GM18526 (cell line): Measurements from ENCODE around the gene PIGM.

Source experiments
- POLR2A ChIP-seq: IDR thresholded peaks from 3 replicates; pipeline ENCODE4 v1.6.1; 2011; ENCODE audit not compliant: insufficient read length; ENCODE audit errors: extremely low read depth

The PIGM gene

GRCh38 chr1:160066829-160067745, 35.3 kb upstream of the PIGM start:
- TF ChIP-seq POLR2A, result no peak

- TF ChIP-seq POLR2A, result no peak
Measured at GRCh38 chr1:160064746-160065145, 33.0 kb upstream of the PIGM start.

GRCh38 chr1:160064164-160064563, 32.4 kb upstream of the PIGM start:
- no peak for TF ChIP-seq POLR2A

- TF ChIP-seq POLR2A, result no peak
Measured at GRCh38 chr1:160063176-160063575, 31.4 kb upstream of the PIGM start.

- no peak for TF ChIP-seq POLR2A
Measured at GRCh38 chr1:160062230-160062532, 30.4 kb upstream of the PIGM start.

- no peak for TF ChIP-seq POLR2A
Measured at GRCh38 chr1:160061369-160062229, 29.8 kb upstream of the PIGM start.

- no peak for TF ChIP-seq POLR2A
Measured at GRCh38 chr1:160058087-160058486, 26.3 kb upstream of the PIGM start.

GRCh38 chr1:160056648-160057169, 24.9 kb upstream of the PIGM start:
- no peak for TF ChIP-seq POLR2A

GRCh38 chr1:160053548-160054365, 22.0 kb upstream of the PIGM start:
- TF ChIP-seq POLR2A, result no peak

GRCh38 chr1:160052936-160053335, 21.1 kb upstream of the PIGM start:
- TF ChIP-seq POLR2A, result no peak

GRCh38 chr1:160050619-160051018, 18.8 kb upstream of the PIGM start:
- TF ChIP-seq POLR2A, result no peak

- TF ChIP-seq POLR2A, result no peak
Measured at GRCh38 chr1:160049101-160049500, 17.3 kb upstream of the PIGM start.

- TF ChIP-seq POLR2A, result no peak
Measured at GRCh38 chr1:160048335-160048734, 16.5 kb upstream of the PIGM start.

- TF ChIP-seq POLR2A, result no peak
Measured at GRCh38 chr1:160047111-160047991, 15.6 kb upstream of the PIGM start.
